HG03280 (cell line): ENCODE data around the gene KRTAP10-2.
"Not testable (repeated sequence)": the region's sequence is repeated elsewhere in the genome, so short reads cannot be mapped to it uniquely, and the experiment has no call there.

ENCODE experiments used
- ATAC-seq: cut with Tn5 transposase; IDR thresholded peaks from one replicate; pipeline ENCODE4 v1.9.1; 2021; ENCODE audit warnings: mild to moderate bottlenecking, moderate library complexity; ENCODE audit not compliant: unreplicated experiment

KRTAP10-2 gene

DNA sequence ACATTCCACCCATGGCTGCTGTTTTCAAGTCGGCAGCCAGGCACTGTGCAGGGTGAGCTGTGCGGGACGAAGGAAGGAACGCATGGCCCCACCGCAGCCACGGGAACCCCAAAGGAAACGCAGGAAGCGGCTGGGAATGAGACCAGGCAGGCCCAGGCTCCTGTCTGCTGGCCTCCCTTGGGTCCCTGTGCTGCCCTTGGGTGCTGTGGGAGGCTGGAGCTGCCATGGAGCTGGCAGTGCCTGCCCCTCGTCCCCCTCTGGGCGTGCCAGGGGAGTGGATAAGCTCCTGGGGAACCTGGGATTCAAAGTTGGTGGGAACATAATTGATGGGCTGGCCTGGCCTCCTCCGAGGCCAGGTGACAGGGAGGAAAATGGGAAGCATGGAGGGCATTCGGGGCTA lies 17.0 kb upstream of the KRTAP10-2 start:
- no peak for ATAC-seq

DNA sequence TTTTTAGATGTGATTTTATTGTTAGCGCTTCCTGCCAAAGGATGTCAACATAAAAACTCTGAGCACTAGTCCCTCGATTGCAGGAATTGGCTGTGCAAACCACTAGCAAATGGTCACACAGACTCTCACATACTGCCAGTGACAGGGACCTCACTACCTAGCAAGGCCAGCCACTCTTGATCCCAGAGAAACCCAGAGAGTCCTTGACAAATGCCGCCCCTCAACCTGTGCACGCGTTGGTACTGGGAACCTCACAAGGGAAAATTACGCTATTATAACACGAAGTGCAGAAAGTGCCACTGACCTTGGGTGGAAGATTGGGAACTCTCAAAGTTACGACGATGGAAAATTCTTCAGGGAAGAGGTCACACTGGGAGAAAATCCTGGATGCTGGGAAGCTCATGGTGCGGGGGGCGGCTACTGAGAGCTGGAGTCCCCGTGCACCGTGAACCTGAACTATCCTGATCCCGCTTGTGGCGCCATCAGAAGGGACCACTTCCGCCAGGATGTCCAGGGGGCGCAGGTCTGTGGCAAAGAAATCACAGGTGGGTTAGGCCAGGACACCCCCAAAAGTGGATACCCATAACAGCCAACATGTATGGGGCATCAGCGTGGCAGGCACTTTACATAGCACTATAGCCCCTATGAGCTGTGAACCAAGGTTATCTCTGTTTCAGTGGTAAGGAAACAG lies 16.3 kb upstream of the KRTAP10-2 start:
- no peak for ATAC-seq

GRCh38 chr21:44566403-44566802 lies 15.1 kb upstream of the KRTAP10-2 start:
- ATAC-seq, result no peak

DNA sequence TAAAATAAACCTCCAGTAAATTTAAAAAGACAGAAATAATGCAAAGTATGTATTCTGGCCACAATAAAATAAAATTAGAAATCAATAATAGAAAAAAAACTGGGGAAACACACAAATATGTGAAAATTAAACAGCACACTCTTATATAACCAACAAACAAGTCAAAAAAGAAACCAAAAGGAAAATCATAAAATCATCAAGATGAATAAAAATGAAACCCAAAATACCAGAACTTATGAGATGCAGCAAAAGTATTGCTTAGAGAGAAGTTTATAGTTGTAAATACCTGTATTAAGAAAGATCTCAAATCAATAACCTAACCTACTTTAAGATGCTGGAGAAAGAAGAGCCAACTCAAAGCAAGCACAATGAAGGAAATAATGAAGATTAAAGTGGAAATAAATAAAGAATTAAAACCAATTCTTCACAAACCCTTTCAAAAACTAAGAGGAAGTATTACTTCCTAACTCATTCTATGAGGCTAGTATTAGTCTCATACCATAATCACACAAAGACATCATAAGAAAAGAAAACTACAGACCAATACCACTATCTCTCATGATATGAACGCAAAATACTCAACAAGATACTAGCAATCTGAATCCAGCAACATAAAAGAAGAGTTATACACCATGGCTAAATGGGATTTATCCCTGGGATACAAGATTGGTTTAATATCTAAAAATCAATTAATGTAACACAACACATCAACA lies 13.7 kb upstream of the KRTAP10-2 start:
- ATAC-seq, result no peak

GRCh38 chr21:44564099-44564498 lies 12.8 kb upstream of the KRTAP10-2 start:
- ATAC-seq, result no peak

DNA sequence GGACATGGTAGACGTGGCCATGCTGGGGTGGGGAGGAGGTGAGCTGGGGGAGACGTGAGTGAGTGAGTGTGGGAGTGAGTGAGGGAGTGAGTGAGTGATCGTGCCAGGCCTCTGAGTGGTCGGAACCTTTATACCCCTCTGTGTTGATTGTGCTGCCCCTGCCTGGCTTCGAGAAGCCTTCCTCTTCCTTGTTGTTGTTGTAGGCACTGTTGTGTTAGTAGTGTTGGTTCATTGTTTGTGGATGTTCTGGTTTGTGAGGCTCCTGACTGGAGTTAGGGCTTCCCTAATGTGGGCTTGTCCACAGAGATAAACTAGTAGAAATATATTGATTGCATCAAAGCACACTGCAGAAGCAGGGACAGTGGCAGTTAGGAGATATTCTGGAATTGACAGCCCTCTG lies 7.4 kb upstream of the KRTAP10-2 start, which contains the start of gene KRTAP10-3:
KRTAP10-3 (minus strand) TSS at position 101 of the 400 bp plus-strand sequence; CDS start at position 21, 80 bp downstream.
- ATAC-seq, result no peak

DNA sequence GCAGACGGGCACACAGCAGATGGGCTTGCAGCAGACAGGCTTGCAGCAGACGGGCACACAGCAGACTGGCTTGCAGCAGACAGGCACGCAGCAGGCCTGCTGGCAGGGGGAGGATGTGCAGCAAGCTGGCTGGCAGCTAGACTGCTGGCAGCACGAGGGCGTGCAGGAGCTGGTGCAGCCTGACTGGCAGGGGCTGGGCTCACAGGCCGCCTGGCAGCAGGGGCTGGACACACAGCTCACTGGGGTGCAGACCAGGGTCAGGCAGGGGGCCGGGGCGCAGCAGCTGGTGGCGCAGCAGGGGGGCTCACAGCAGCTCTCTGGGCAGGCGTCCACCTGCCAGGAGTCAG lies 7.0 kb upstream of the KRTAP10-2 start:
- ATAC-seq, result not testable (repeated sequence)

DNA sequence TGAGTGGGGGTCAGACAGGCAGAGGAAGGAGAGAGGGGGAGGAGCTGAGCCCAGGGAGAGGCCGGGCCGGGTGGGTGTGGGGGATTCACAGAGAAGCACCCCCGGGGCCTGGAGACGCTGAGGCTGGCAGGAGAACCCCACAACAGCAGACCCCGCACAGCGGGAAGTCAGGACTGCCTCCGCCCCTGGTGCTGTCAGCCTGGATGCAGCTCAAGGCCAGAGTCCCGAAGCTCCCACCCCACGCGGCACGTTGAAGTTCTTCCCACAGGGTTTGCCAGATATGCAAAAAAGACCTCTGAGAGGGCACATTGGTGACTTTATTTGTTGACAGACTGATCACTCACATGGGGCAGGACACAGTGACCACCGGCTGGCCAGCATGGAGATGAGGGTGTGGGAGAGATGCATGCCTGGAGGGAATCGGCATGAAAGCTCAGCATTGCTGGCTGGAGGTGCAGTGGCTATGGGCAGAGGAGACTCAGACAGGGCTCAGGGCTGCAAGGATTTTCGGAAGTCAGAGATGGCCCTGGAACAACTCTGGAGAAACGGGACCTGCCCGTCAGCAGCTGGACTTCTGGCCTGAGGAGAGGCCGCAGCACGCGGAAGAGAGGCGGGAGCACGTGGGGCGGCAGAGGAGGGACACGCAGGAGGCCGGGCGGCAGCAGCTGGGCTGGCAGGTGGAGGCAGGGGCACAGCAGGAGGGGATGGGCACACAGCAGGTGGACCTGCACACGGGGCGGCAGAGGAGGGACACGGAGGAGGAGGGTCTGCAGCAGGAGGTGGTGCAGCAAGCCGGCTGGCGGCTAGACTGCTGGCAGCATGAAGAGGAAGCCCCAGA lies 6.4 kb upstream of the KRTAP10-2 start:
- no peak for ATAC-seq

GRCh38 chr21:44556879-44557278 lies 5.6 kb upstream of the KRTAP10-2 start:
- ATAC-seq, result no peak

GRCh38 chr21:44555200-44555875 lies 4.0 kb upstream of the KRTAP10-2 start:
- no peak for ATAC-seq

DNA sequence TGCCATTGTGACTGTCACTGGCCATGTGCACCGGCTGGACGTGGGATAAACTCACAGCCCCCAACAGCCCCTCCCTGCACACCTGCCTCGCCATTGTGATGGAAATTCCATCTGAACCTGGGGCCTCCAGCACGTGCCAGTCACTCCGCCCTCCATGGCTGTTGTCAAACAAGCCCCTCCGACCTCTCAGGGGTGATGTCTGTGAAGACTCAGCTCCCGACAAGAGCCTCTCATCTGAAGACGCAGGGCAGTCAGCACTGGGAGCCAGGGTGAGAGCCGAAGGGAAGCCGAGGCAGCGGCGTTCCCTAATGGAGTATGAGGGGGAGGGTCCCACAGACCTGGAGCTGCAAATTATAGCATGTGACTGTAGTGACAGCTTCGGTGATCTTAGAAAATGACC lies 1.4 kb upstream of the KRTAP10-2 start:
- ATAC-seq, result no peak

GRCh38 chr21:44552136-44552535 lies 831 bp upstream of the KRTAP10-2 start:
- no peak for ATAC-seq

DNA sequence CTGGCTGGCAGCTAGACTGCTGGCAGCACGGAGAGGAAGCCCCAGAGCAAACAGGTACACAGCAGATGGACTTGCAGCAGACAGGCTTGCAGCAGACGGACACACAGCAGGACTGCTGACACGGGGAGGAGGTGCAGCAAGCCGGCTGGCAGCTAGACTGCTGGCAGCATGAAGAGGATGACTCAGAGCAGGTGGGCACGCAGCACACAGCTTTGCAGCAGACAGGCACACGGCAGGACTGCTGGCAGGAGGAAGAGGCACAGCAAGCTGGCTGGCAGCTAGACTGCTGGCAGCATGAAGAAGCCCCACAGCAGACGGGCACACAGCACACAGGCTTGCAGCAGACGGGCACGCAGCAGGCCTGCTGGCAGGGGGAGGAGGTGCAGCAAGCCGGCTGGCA lies 498 bp downstream of the KRTAP10-2 start:
- no peak for ATAC-seq

GRCh38 chr21:44550285-44550684 lies 1.0 kb downstream of the KRTAP10-2 start:
- ATAC-seq, result not testable (repeated sequence)

- no peak for ATAC-seq
These were observed 1.6 kb downstream of the KRTAP10-2 start for GRCh38 chr21:44549525-44550211.

- no peak for ATAC-seq
These were observed 2.4 kb downstream of the KRTAP10-2 start for GRCh38 chr21:44548922-44549321.

DNA sequence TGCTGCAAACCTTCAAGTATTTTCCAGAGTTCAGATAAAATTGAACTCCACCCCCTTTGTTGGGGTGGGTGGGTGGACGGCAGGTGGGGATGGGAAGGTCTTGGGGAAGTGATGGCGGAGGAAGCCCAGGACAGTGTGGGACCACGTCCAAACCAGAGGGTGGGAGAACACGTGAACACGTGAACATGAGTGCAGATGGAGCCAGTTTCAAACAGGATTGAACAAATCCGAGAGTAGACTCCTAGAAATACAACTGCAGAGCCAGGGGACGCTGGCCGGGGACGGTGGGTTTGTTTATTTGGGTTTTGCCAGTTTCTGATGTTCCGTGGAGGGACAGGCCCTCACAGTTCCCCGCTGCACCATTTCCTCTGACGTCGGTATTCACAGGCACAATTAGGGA lies 2.9 kb downstream of the KRTAP10-2 start:
- ATAC-seq, result no peak

DNA sequence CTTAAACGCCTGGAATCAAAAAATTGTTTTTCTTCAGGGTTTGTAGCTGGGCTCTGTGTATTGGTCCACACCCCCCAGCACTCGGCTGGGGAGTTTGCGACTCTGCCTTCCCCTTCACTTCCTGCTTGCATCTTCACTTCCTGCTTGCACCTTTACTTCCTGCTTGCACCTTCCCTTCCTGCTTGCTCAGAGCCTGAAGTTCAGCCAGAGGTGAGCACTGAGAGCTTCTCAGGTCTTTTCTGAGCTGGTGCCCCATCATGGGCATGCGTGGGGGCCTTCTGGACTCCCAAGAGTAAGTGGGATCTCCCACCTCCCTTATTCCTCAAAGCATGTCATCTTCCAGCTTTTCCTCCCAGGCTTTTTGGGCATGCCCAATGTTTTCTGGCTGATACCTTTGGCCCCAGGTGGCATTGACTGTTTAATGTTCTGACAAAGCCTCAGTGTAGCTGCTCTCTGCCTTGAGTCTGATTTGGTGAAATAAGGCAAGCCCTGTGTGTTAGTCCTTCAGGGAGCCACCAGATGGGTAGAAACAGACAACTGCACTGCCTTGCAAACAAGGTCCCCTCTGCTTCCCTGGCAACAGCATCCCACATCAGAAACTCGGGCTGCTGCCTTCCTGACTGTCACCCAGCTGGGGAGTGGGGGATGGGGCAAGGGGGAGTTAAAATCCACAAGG lies 3.5 kb downstream of the KRTAP10-2 start:
- no peak for ATAC-seq

- no peak for ATAC-seq
These were observed 6.7 kb downstream of the KRTAP10-2 start for GRCh38 chr21:44544566-44544965.

GRCh38 chr21:44542716-44543115 lies 8.6 kb downstream of the KRTAP10-2 start:
- ATAC-seq, result no peak
